ENCODE measurements around the gene ADAMTS15. TPM values are rescaled to one million over a fixed set of nuclear protein-coding genes. Genes with fewer than 3 reads are reported as not detected.

ADAMTS15 gene
- total and polyA plus RNA-seq, 12 donors = 0.68 to 3.7 (median 2.2) TPM

GRCh38 chr11:130445788-130446187 lies 2.7 kb upstream of the ADAMTS15 start:
- 82 to 90% (median 86%) methylated on average over 3 of the region's 3 CpGs for WGBS, 4 donors
- Histone ChIP-seq H3K36me3 (replicated peaks in 1 of 2) (no peaks in the 10 kb centered on the region), H3K4me1 (replicated peaks in 1 of 2) (peaks cover 10 to 21% of the 10 kb centered on the region in 2 donors), H3K27ac (no peak overlapping the region), H3K9me3 (replicated peaks in 1 of 3) (no peaks in the 10 kb centered on the region), H3K4me3 (no peak overlapping the region), H3K27me3 (peaks cover 11% of the 10 kb centered on the region)
- no peak for DNase-seq
- TF ChIP-seq CTCF (IDR thresholded peaks at IDR 0.05) = no peak
- TF ChIP-seq POLR2A (IDR thresholded peaks at IDR 0.05) = no peak
- intact Hi-C loops (cut with DNase I) = no loop called here

- Histone ChIP-seq H3K27me3 (peaks cover 11% of the 10 kb centered on the region), H3K27ac (peak overlapping the region in 1 of 5 donors; percentile 72), H3K36me3 (replicated peaks in 1 of 2) (no peaks in the 10 kb centered on the region), H3K9me3 (replicated peaks in 1 of 3) (no peaks in the 10 kb centered on the region), H3K4me3 (peak overlapping the region in 1 of 4 donors; percentile 55), H3K4me1 (replicated peaks in 1 of 2) (peaks cover 10 to 21% of the 10 kb centered on the region in 2 donors)
- DNase-seq = no peak
- intact Hi-C loops (cut with DNase I) = no loop called here
- 0 to 11% (median 9%) methylated on average over 6 to 11 of the region's 11 CpGs for WGBS, 4 donors
- TF ChIP-seq POLR2A (IDR thresholded peaks at IDR 0.05) (no peak), CTCF (IDR thresholded peaks at IDR 0.05) (no peak)
These were observed 418 bp upstream of the ADAMTS15 start for GRCh38 chr11:130448039-130448415.

- no peak for TF ChIP-seq POLR2A (IDR thresholded peaks at IDR 0.05)
- peaks cover 10 to 21% of the 10 kb centered on the region in 2 donors for H3K4me1 ChIP-seq (replicated peaks in 1 of 2)
- H3K4me3 ChIP-seq = peak overlapping the region in 2 of 4 donors; percentile 34 to 55
- WGBS, 4 donors = 2 to 8% (median 4%) methylated on average over 19 to 64 of the region's 64 CpGs
- H3K27me3 ChIP-seq = peaks cover 11% of the 10 kb centered on the region
- H3K27ac ChIP-seq = peak overlapping the region in 2 of 5 donors; percentile 56 to 72
- DNase-seq = no peak
- H3K9me3 ChIP-seq (replicated peaks in 1 of 3) = no peaks in the 10 kb centered on the region
- intact Hi-C loops (cut with DNase I) = no loop called here
- no peaks in the 10 kb centered on the region for H3K36me3 ChIP-seq (replicated peaks in 1 of 2)
These were observed 1.0 kb downstream of the ADAMTS15 start for GRCh38 chr11:130449310-130449990.

- intact Hi-C loops (cut with DNase I) = no loop called here
- peaks cover 11% of the 10 kb centered on the region for H3K27me3 ChIP-seq
- peak in 5 of 6 experiments; percentile 14 to 39 (median 24) for TF ChIP-seq CTCF (IDR thresholded peaks at IDR 0.05)
- TF ChIP-seq POLR2A (IDR thresholded peaks at IDR 0.05) = peak in 1 of 2 donors; percentile 16
- no peaks in the 10 kb centered on the region for H3K9me3 ChIP-seq (replicated peaks in 1 of 3)
- H3K36me3 ChIP-seq (replicated peaks in 1 of 2) = no peaks in the 10 kb centered on the region
- peak in 6 of 7 donors; percentile 22 to 72 (median 52) for DNase-seq
- H3K4me3 ChIP-seq = peak overlapping the region in 1 of 4 donors; percentile 55
- H3K4me1 ChIP-seq (replicated peaks in 1 of 2) = peaks cover 10 to 21% of the 10 kb centered on the region in 2 donors
- WGBS, 4 donors = 20 to 33% (median 24%) methylated on average over 13 to 34 of the region's 34 CpGs
- H3K27ac ChIP-seq = peak overlapping the region in 2 of 5 donors; percentile 47 to 72
These were observed 1.7 kb downstream of the ADAMTS15 start for GRCh38 chr11:130449996-130450769.
